ENCODE measurements around the gene SPON1. TPM values are rescaled to one million over a fixed set of nuclear protein-coding genes. Genes with fewer than 3 reads are reported as not detected.

SPON1 gene
- total RNA-seq, 4 donors from 2014 or later = 8.0 to 16.1 (median 11.3) TPM

- 69% methylated on average over 6 of the region's 6 CpGs for WGBS
Observed at GRCh38 chr11:14230407-14230806, 267.9 kb downstream of the SPON1 start.

DNA sequence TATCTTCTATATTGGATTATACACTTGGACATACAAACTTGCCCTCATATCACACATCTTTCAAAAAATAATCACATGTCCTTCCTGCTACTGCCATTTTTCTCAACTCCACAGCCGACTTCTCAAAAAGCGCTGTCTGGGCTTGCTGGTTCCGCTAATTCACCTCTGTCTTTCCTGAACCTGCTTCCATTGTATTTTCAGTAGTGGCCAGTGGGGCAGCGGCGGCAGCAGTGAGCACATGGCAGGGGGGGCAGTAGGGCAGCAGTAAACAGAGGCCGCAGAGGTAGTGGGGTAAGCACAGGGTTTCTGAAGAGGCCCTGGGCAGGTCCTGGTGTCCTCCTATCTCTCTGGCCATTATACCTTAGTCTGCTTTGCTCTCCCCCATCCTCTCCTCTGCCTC is 270.1 kb downstream of the SPON1 start:
- no peaks in the 10 kb centered on the region for H3K9me3 ChIP-seq
- H3K27ac ChIP-seq = no peak overlapping the region
- H3K4me1 ChIP-seq = no peaks in the 10 kb centered on the region
- no peak for DNase-seq (ENCODE audit: low spot score in 2 of 2)
- 69% methylated on average over 6 of the region's 6 CpGs for WGBS
- peaks cover 20% of the 10 kb centered on the region for H3K27me3 ChIP-seq
- TF ChIP-seq POLR2A (IDR thresholded peaks at IDR 0.05) = no peak
- no peak for TF ChIP-seq EP300 (IDR thresholded peaks at IDR 0.05)
- TF ChIP-seq, protein P1, sequence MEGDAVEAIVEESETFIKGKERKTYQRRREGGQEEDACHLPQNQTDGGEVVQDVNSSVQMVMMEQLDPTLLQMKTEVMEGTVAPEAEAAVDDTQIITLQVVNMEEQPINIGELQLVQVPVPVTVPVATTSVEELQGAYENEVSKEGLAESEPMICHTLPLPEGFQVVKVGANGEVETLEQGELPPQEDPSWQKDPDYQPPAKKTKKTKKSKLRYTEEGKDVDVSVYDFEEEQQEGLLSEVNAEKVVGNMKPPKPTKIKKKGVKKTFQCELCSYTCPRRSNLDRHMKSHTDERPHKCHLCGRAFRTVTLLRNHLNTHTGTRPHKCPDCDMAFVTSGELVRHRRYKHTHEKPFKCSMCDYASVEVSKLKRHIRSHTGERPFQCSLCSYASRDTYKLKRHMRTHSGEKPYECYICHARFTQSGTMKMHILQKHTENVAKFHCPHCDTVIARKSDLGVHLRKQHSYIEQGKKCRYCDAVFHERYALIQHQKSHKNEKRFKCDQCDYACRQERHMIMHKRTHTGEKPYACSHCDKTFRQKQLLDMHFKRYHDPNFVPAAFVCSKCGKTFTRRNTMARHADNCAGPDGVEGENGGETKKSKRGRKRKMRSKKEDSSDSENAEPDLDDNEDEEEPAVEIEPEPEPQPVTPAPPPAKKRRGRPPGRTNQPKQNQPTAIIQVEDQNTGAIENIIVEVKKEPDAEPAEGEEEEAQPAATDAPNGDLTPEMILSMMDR (IDR thresholded peaks at IDR 0.05) = no peak
- no peak for TF ChIP-seq POLR2AphosphoS5 (IDR thresholded peaks at IDR 0.05)
- H3K36me3 ChIP-seq = no peaks in the 10 kb centered on the region
- H3K4me3 ChIP-seq = no peak overlapping the region

More at GRCh38 chr11:14230407-14230806, 267.9 kb downstream of the SPON1 start:
- no peak overlapping the region for H3K27ac ChIP-seq
- H3K27me3 ChIP-seq = peaks cover 20% of the 10 kb centered on the region
- no peak overlapping the region for H3K4me3 ChIP-seq
- TF ChIP-seq POLR2AphosphoS5 (IDR thresholded peaks at IDR 0.05) = no peak
- no peaks in the 10 kb centered on the region for H3K9me3 ChIP-seq
- no peaks in the 10 kb centered on the region for H3K36me3 ChIP-seq
- no peak for DNase-seq (ENCODE audit: low spot score in 2 of 2)
- no peaks in the 10 kb centered on the region for H3K4me1 ChIP-seq

- 71% methylated on average over 5 of the region's 6 CpGs for WGBS
- no peak for TF ChIP-seq POLR2A (IDR thresholded peaks at IDR 0.05)
- DNase-seq (ENCODE audit: low spot score in 2 of 2) = no peak
Observed at GRCh38 chr11:14234446-14234845, 271.9 kb downstream of the SPON1 start.

DNA sequence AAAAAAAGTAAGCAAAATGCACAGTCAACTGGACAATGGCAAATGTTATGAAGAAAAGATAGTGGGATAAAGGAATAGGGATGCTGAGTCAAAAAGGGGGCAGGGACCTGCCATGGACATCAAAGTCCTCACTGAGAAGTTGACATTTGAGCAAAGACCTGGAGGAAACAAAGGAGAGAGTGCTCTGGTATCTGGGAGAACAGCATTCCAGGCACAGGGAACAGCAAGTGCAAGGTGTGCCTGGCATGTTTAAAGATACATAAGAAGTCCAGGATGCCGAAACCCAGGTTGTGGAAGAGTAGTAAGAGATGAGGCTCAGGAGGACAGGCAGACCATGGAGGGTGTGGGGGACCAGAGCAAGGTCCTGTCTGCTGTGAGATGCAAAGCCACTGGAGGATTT is 273.2 kb downstream of the SPON1 start:
- H3K9me3 ChIP-seq = no peaks in the 10 kb centered on the region
- 69% methylated on average over 1 of the region's 1 CpG for WGBS
- no peak overlapping the region for H3K27ac ChIP-seq
- no peaks in the 10 kb centered on the region for H3K36me3 ChIP-seq
- H3K4me1 ChIP-seq = no peaks in the 10 kb centered on the region
- DNase-seq (ENCODE audit: low spot score in 2 of 2) = no peak
- H3K27me3 ChIP-seq = peaks cover 12% of the 10 kb centered on the region
- TF ChIP-seq POLR2AphosphoS5 (IDR thresholded peaks at IDR 0.05) (no peak), POLR2A (IDR thresholded peaks at IDR 0.05) (no peak)
- TF ChIP-seq, protein P1 (IDR thresholded peaks at IDR 0.05) = no peak
- H3K4me3 ChIP-seq = no peak overlapping the region

More at GRCh38 chr11:14234446-14234845, 271.9 kb downstream of the SPON1 start:
- no peak overlapping the region for H3K27ac ChIP-seq
- no peaks in the 10 kb centered on the region for H3K4me1 ChIP-seq
- no peaks in the 10 kb centered on the region for H3K9me3 ChIP-seq
- no peaks in the 10 kb centered on the region for H3K36me3 ChIP-seq
- H3K27me3 ChIP-seq = peaks cover 18% of the 10 kb centered on the region
- no peak overlapping the region for H3K4me3 ChIP-seq

- Histone ChIP-seq H3K36me3 (no peaks in the 10 kb centered on the region), H3K4me1 (no peaks in the 10 kb centered on the region), H3K4me3 (no peak overlapping the region), H3K27me3 (peaks cover 5% of the 10 kb centered on the region), H3K27ac (no peak overlapping the region), H3K9me3 (no peaks in the 10 kb centered on the region)
- WGBS = 67% methylated on average over 9 of the region's 9 CpGs
- no peak for DNase-seq (ENCODE audit: low spot score in 2 of 2)
- no peak for TF ChIP-seq POLR2AphosphoS5 (IDR thresholded peaks at IDR 0.05)
- TF ChIP-seq POLR2A (IDR thresholded peaks at IDR 0.05) = no peak
- TF ChIP-seq, protein P1 (IDR thresholded peaks at IDR 0.05) = no peak
- TF ChIP-seq EP300 (IDR thresholded peaks at IDR 0.05) = no peak
Observed at GRCh38 chr11:14237444-14237961, 275.0 kb downstream of the SPON1 start.

GRCh38 chr11:14240221-14240620 is 277.7 kb downstream of the SPON1 start:
- TF ChIP-seq EP300 (IDR thresholded peaks at IDR 0.05) (no peak), POLR2AphosphoS5 (IDR thresholded peaks at IDR 0.05) (no peak)
- Histone ChIP-seq H3K4me3 (no peak overlapping the region), H3K9me3 (no peaks in the 10 kb centered on the region), H3K27me3 (no peaks in the 10 kb centered on the region), H3K36me3 (no peaks in the 10 kb centered on the region), H3K4me1 (no peaks in the 10 kb centered on the region), H3K27ac (no peak overlapping the region)
- DNase-seq (ENCODE audit: low spot score in 2 of 2) = no peak

DNA sequence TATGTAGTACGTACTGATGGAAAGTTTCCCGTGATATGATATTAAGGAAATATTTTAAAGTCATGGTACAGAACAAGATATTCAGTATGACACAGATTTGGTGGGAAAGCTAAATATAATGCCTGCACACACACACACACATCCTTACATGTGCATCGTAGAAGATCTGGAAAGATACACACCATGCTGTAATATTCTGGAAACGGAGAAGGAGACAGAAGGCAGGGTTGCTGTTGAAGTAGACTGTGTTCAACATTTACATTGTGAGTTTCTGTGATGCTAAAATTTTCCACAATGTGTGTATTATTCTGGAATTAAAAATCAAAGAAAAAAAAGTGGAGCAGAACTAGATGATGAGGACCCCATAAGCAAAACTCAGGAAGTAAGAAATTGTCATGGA is 278.4 kb downstream of the SPON1 start:
- TF ChIP-seq EP300 (IDR thresholded peaks at IDR 0.05) (no peak), POLR2A (IDR thresholded peaks at IDR 0.05) (no peak), POLR2AphosphoS5 (IDR thresholded peaks at IDR 0.05) (no peak)
- TF ChIP-seq, protein P1 (IDR thresholded peaks at IDR 0.05) = no peak
- no peak for DNase-seq (ENCODE audit: low spot score in 2 of 2)
- H3K4me1 ChIP-seq = no peaks in the 10 kb centered on the region
- H3K4me3 ChIP-seq = no peak overlapping the region
- 87% methylated on average over 4 of the region's 4 CpGs for WGBS
- no peaks in the 10 kb centered on the region for H3K27me3 ChIP-seq
- H3K36me3 ChIP-seq = no peaks in the 10 kb centered on the region
- no peaks in the 10 kb centered on the region for H3K9me3 ChIP-seq
- H3K27ac ChIP-seq = no peak overlapping the region

Measured in suprapubic skin (tissue), 4 donors.